Measurements from ENCODE around the gene GP9.
"Not testable (repeated sequence)": the region's sequence is repeated elsewhere in the genome, so short reads cannot be mapped to it uniquely, and the experiment has no call there.

GP9 gene

GRCh38 chr3:129085818-129086217 lies 25.2 kb downstream of the GP9 start:
- no peaks in the 10 kb centered on the region for H3K36me3 ChIP-seq (ENCODE audit: insufficient read depth, low read length)
- no peak overlapping the region for H3K4me3 ChIP-seq (ENCODE audit: low read depth in 1 of 2, low read length in 2 of 2)
- H3K4me1 ChIP-seq (ENCODE audit: insufficient read depth, low read length): peaks cover 11% of the 10 kb centered on the region
- no peaks in the 10 kb centered on the region for H3K9me3 ChIP-seq (ENCODE audit: low read length)
- no peaks in the 10 kb centered on the region for H3K27me3 ChIP-seq (ENCODE audit: control insufficient read depth in 1 of 2, insufficient read depth in 2 of 2, low read length in 2 of 2)
- no peak overlapping the region for H3K27ac ChIP-seq (ENCODE audit: low read depth, low read length)
- H3K9ac ChIP-seq (ENCODE audit: low read length): no peak overlapping the region

GRCh38 chr3:129087138-129087702 lies 26.6 kb downstream of the GP9 start:
- no peaks in the 10 kb centered on the region for H3K36me3 ChIP-seq (ENCODE audit: insufficient read depth, low read length)
- peak overlapping the region; percentile 73 for H3K27ac ChIP-seq (ENCODE audit: low read depth, low read length)
- peak overlapping the region in 1 of 2 donors; percentile 26 for H3K4me3 ChIP-seq (ENCODE audit: low read depth in 1 of 2, low read length in 2 of 2)
- no peaks in the 10 kb centered on the region for H3K9me3 ChIP-seq (ENCODE audit: low read length)
- H3K9ac ChIP-seq (ENCODE audit: low read length): no peak overlapping the region
- no peaks in the 10 kb centered on the region for H3K27me3 ChIP-seq (ENCODE audit: control insufficient read depth in 1 of 2, insufficient read depth in 2 of 2, low read length in 2 of 2)
- peaks cover 11% of the 10 kb centered on the region for H3K4me1 ChIP-seq (ENCODE audit: insufficient read depth, low read length)

GRCh38 chr3:129087904-129088303 lies 27.3 kb downstream of the GP9 start:
- H3K27me3 ChIP-seq (ENCODE audit: control insufficient read depth in 1 of 2, insufficient read depth in 2 of 2, low read length in 2 of 2); H3K9ac ChIP-seq (ENCODE audit: low read length); H3K36me3 ChIP-seq (ENCODE audit: insufficient read depth, low read length); H3K9me3 ChIP-seq (ENCODE audit: low read length); H3K4me3 ChIP-seq (ENCODE audit: low read depth in 1 of 2, low read length in 2 of 2); H3K27ac ChIP-seq (ENCODE audit: low read depth, low read length): not testable (repeated sequence)
- H3K4me1 ChIP-seq (ENCODE audit: insufficient read depth, low read length): peaks cover 11% of the 10 kb centered on the region

GRCh38 chr3:129088312-129088711 lies 27.7 kb downstream of the GP9 start:
- not testable (repeated sequence) for H3K27ac ChIP-seq (ENCODE audit: low read depth, low read length); H3K27me3 ChIP-seq (ENCODE audit: control insufficient read depth in 1 of 2, insufficient read depth in 2 of 2, low read length in 2 of 2); H3K9me3 ChIP-seq (ENCODE audit: low read length); H3K9ac ChIP-seq (ENCODE audit: low read length); H3K4me3 ChIP-seq (ENCODE audit: low read depth in 1 of 2, low read length in 2 of 2); H3K36me3 ChIP-seq (ENCODE audit: insufficient read depth, low read length)
- H3K4me1 ChIP-seq (ENCODE audit: insufficient read depth, low read length): peaks cover 11% of the 10 kb centered on the region

GRCh38 chr3:129095285-129095684 lies 34.7 kb downstream of the GP9 start:
- no peaks in the 10 kb centered on the region for H3K9me3 ChIP-seq (ENCODE audit: low read length)
- no peak overlapping the region for H3K4me3 ChIP-seq (ENCODE audit: low read depth in 1 of 2, low read length in 2 of 2)
- H3K9ac ChIP-seq (ENCODE audit: low read length): no peak overlapping the region
- H3K36me3 ChIP-seq (ENCODE audit: insufficient read depth, low read length): no peaks in the 10 kb centered on the region
- no peak overlapping the region for H3K27ac ChIP-seq (ENCODE audit: low read depth, low read length)
- no peaks in the 10 kb centered on the region for H3K4me1 ChIP-seq (ENCODE audit: insufficient read depth, low read length)
- H3K27me3 ChIP-seq (ENCODE audit: control insufficient read depth in 1 of 2, insufficient read depth in 2 of 2, low read length in 2 of 2): no peaks in the 10 kb centered on the region

GRCh38 chr3:129100274-129100673 lies 39.7 kb downstream of the GP9 start:
- H3K4me3 ChIP-seq (ENCODE audit: low read depth in 1 of 2, low read length in 2 of 2): no peak overlapping the region
- H3K9me3 ChIP-seq (ENCODE audit: low read length): no peaks in the 10 kb centered on the region
- H3K36me3 ChIP-seq (ENCODE audit: insufficient read depth, low read length): no peaks in the 10 kb centered on the region
- H3K9ac ChIP-seq (ENCODE audit: low read length): no peak overlapping the region
- H3K27ac ChIP-seq (ENCODE audit: low read depth, low read length): no peak overlapping the region
- H3K4me1 ChIP-seq (ENCODE audit: insufficient read depth, low read length): no peaks in the 10 kb centered on the region
- no peaks in the 10 kb centered on the region for H3K27me3 ChIP-seq (ENCODE audit: control insufficient read depth in 1 of 2, insufficient read depth in 2 of 2, low read length in 2 of 2)

GRCh38 chr3:129101370-129102138 lies 41.0 kb downstream of the GP9 start:
- H3K36me3 ChIP-seq (ENCODE audit: insufficient read depth, low read length): no peaks in the 10 kb centered on the region
- no peaks in the 10 kb centered on the region for H3K27me3 ChIP-seq (ENCODE audit: control insufficient read depth in 1 of 2, insufficient read depth in 2 of 2, low read length in 2 of 2)
- H3K27ac ChIP-seq (ENCODE audit: low read depth, low read length): no peak overlapping the region
- no peaks in the 10 kb centered on the region for H3K9me3 ChIP-seq (ENCODE audit: low read length)
- H3K9ac ChIP-seq (ENCODE audit: low read length): no peak overlapping the region
- no peak overlapping the region for H3K4me3 ChIP-seq (ENCODE audit: low read depth in 1 of 2, low read length in 2 of 2)
- H3K4me1 ChIP-seq (ENCODE audit: insufficient read depth, low read length): no peaks in the 10 kb centered on the region

GRCh38 chr3:129103296-129103695 lies 42.7 kb downstream of the GP9 start:
- no peaks in the 10 kb centered on the region for H3K4me1 ChIP-seq (ENCODE audit: insufficient read depth, low read length)
- no peak overlapping the region for H3K4me3 ChIP-seq (ENCODE audit: low read depth in 1 of 2, low read length in 2 of 2)
- H3K9ac ChIP-seq (ENCODE audit: low read length): no peak overlapping the region
- no peaks in the 10 kb centered on the region for H3K27me3 ChIP-seq (ENCODE audit: control insufficient read depth in 1 of 2, insufficient read depth in 2 of 2, low read length in 2 of 2)
- H3K36me3 ChIP-seq (ENCODE audit: insufficient read depth, low read length): peaks cover 5% of the 10 kb centered on the region
- no peaks in the 10 kb centered on the region for H3K9me3 ChIP-seq (ENCODE audit: low read length)
- no peak overlapping the region for H3K27ac ChIP-seq (ENCODE audit: low read depth, low read length)

- Histone ChIP-seq H3K9ac (ENCODE audit: low read length) (no peak overlapping the region), H3K27me3 (ENCODE audit: control insufficient read depth in 1 of 2, insufficient read depth in 2 of 2, low read length in 2 of 2) (no peaks in the 10 kb centered on the region), H3K27ac (ENCODE audit: low read depth, low read length) (no peak overlapping the region), H3K36me3 (ENCODE audit: insufficient read depth, low read length) (peaks cover 5% of the 10 kb centered on the region), H3K4me3 (ENCODE audit: low read depth in 1 of 2, low read length in 2 of 2) (no peak overlapping the region), H3K9me3 (ENCODE audit: low read length) (no peaks in the 10 kb centered on the region), H3K4me1 (ENCODE audit: insufficient read depth, low read length) (no peaks in the 10 kb centered on the region)
These were observed 43.5 kb downstream of the GP9 start for GRCh38 chr3:129104051-129104450.

- H3K27me3 ChIP-seq (ENCODE audit: control insufficient read depth in 1 of 2, insufficient read depth in 2 of 2, low read length in 2 of 2): no peaks in the 10 kb centered on the region
- H3K4me1 ChIP-seq (ENCODE audit: insufficient read depth, low read length): no peaks in the 10 kb centered on the region
- peaks cover 5% of the 10 kb centered on the region for H3K36me3 ChIP-seq (ENCODE audit: insufficient read depth, low read length)
- no peak overlapping the region for H3K4me3 ChIP-seq (ENCODE audit: low read depth in 1 of 2, low read length in 2 of 2)
- no peaks in the 10 kb centered on the region for H3K9me3 ChIP-seq (ENCODE audit: low read length)
- H3K9ac ChIP-seq (ENCODE audit: low read length): no peak overlapping the region
- no peak overlapping the region for H3K27ac ChIP-seq (ENCODE audit: low read depth, low read length)
These were observed 44.0 kb downstream of the GP9 start for GRCh38 chr3:129104498-129105079.

- Histone ChIP-seq H3K27ac (ENCODE audit: low read depth, low read length) (no peak overlapping the region), H3K9ac (ENCODE audit: low read length) (no peak overlapping the region), H3K9me3 (ENCODE audit: low read length) (no peaks in the 10 kb centered on the region), H3K4me3 (ENCODE audit: low read depth in 1 of 2, low read length in 2 of 2) (no peak overlapping the region), H3K27me3 (ENCODE audit: control insufficient read depth in 1 of 2, insufficient read depth in 2 of 2, low read length in 2 of 2) (no peaks in the 10 kb centered on the region), H3K4me1 (ENCODE audit: insufficient read depth, low read length) (no peaks in the 10 kb centered on the region), H3K36me3 (ENCODE audit: insufficient read depth, low read length) (peaks cover 5% of the 10 kb centered on the region)
These were observed 45.3 kb downstream of the GP9 start for GRCh38 chr3:129105862-129106261.

GRCh38 chr3:129106320-129106719 lies 45.7 kb downstream of the GP9 start:
- Histone ChIP-seq H3K27ac (ENCODE audit: low read depth, low read length) (no peak overlapping the region), H3K9ac (ENCODE audit: low read length) (no peak overlapping the region), H3K9me3 (ENCODE audit: low read length) (no peaks in the 10 kb centered on the region), H3K4me1 (ENCODE audit: insufficient read depth, low read length) (no peaks in the 10 kb centered on the region), H3K4me3 (ENCODE audit: low read depth in 1 of 2, low read length in 2 of 2) (no peak overlapping the region), H3K36me3 (ENCODE audit: insufficient read depth, low read length) (peaks cover 5% of the 10 kb centered on the region), H3K27me3 (ENCODE audit: control insufficient read depth in 1 of 2, insufficient read depth in 2 of 2, low read length in 2 of 2) (no peaks in the 10 kb centered on the region)

All from muscle layer of colon (tissue), 2 donors.